Activated gamma-delta T cell treated with Interleukin-2 at 50 U/mL for 16 hours (primary cell): ENCODE data around the gene LRRC8C.
"Not testable (repeated sequence)": the region's sequence is repeated elsewhere in the genome, so short reads cannot be mapped to it uniquely, and the experiment has no call there.

Source experiments
- DNase-seq: peaks from one replicate; pipeline ENCODE4 v3.0.0-alpha.2; 2020

Gene LRRC8C

GRCh38 chr1:89632657-89633247 lies at the start of gene LRRC8C:
Gene LRRC8C, plus strand, starts transcription at chr1:89633120. Its CDS starts 53,354 bp downstream, at chr1:89686474.
- peak; percentile 83 for DNase-seq

GRCh38 chr1:89584211-89584610 lies 48.7 kb upstream of the LRRC8C start:
- no peak for DNase-seq

GRCh38 chr1:89584781-89585180 lies 48.1 kb upstream of the LRRC8C start:
- no peak for DNase-seq

- no peak for DNase-seq
Measured at GRCh38 chr1:89587729-89588161, 45.2 kb upstream of the LRRC8C start.

- no peak for DNase-seq
Measured at GRCh38 chr1:89588480-89588879, 44.4 kb upstream of the LRRC8C start.

GRCh38 chr1:89589515-89589914 lies 43.4 kb upstream of the LRRC8C start:
- DNase-seq: no peak

GRCh38 chr1:89590341-89591080 lies 42.4 kb upstream of the LRRC8C start:
- DNase-seq: no peak

- not testable (repeated sequence) for DNase-seq
Measured at GRCh38 chr1:89592861-89593302, 40.0 kb upstream of the LRRC8C start.

- DNase-seq: no peak
Measured at GRCh38 chr1:89594096-89594740, 38.7 kb upstream of the LRRC8C start.

GRCh38 chr1:89596698-89597097 lies 36.2 kb upstream of the LRRC8C start:
- no peak for DNase-seq

GRCh38 chr1:89598450-89599331 lies 34.2 kb upstream of the LRRC8C start:
- no peak for DNase-seq

- DNase-seq: no peak
Measured at GRCh38 chr1:89599332-89599630, 33.6 kb upstream of the LRRC8C start.

- no peak for DNase-seq
Measured at GRCh38 chr1:89600451-89601224, 32.3 kb upstream of the LRRC8C start.

GRCh38 chr1:89602871-89603404 lies 30.0 kb upstream of the LRRC8C start:
- DNase-seq: no peak

- DNase-seq: no peak
Measured at GRCh38 chr1:89603651-89604413, 29.1 kb upstream of the LRRC8C start.

- DNase-seq: no peak
Measured at GRCh38 chr1:89604414-89604735, 28.5 kb upstream of the LRRC8C start.

GRCh38 chr1:89605692-89606091 lies 27.2 kb upstream of the LRRC8C start:
- no peak for DNase-seq

GRCh38 chr1:89606227-89606980 lies 26.5 kb upstream of the LRRC8C start:
- no peak for DNase-seq

- peak; percentile 47 for DNase-seq
Measured at GRCh38 chr1:89607156-89607555, 25.8 kb upstream of the LRRC8C start.

- DNase-seq: no peak
Measured at GRCh38 chr1:89607586-89608318, 25.2 kb upstream of the LRRC8C start.
